CD4-positive, CD25-positive, alpha-beta regulatory T cell (primary cell): ENCODE data around the gene REC114. TPM values are rescaled to one million over a fixed set of nuclear protein-coding genes. Genes with fewer than 3 reads are reported as not detected.
A peak's percentile ranks its signal among the peaks of the same experiment; 100 is the strongest.
"Not testable (repeated sequence)": the region's sequence is repeated elsewhere in the genome, so short reads cannot be mapped to it uniquely, and the experiment has no call there.

Source experiments
- ATAC-seq, 2 donors: fragments of 150-1000 bp; cut with Tn5 transposase; one replicate each; pipeline ENCODE4 v1.10.0; 2021; ENCODE audit warnings: low read depth in 2 of 2, moderate number of reproducible peaks in 2 of 2, moderate library complexity in 1 of 2
- DNase-seq, 3 donors: peaks; one replicate each; pipeline versions ENCODE4 v3.0.0 to v3.0.0-alpha.2; 2012 to 2022; ENCODE audit warnings: mixed read lengths in 1 of 3
- H3K27ac ChIP-seq: one replicate; pipeline ENCODE4 v1.7.0; 2013; ENCODE audit warnings: mild to moderate bottlenecking, low read length; ENCODE audit not compliant: insufficient read depth, poor library complexity, severe bottlenecking
- H3K27me3 ChIP-seq: one replicate; pipeline ENCODE4 v1.7.0; 2013; ENCODE audit warnings: low read length; ENCODE audit not compliant: control insufficient read depth, insufficient read depth
- H3K36me3 ChIP-seq: one replicate; pipeline ENCODE4 v1.7.0; 2013; ENCODE audit warnings: mild to moderate bottlenecking, low read length, moderate library complexity; ENCODE audit not compliant: control insufficient read depth, insufficient read depth
- H3K4me1 ChIP-seq: 2 replicates; pipeline ENCODE4 v1.7.0; 2013; ENCODE audit warnings: mild to moderate bottlenecking, low read length; ENCODE audit not compliant: insufficient read depth, control insufficient read depth, poor library complexity, severe bottlenecking
- H3K4me3 ChIP-seq: one replicate; pipeline ENCODE4 v1.7.0; 2013; ENCODE audit warnings: low read depth, mild to moderate bottlenecking, low read length, moderate library complexity
- H3K9me3 ChIP-seq, 2 experiments: 1 replicate in 1 of 2; 2 replicates in 1 of 2; pipeline ENCODE4 v1.7.0; 2013; ENCODE audit warnings: low read length in 2 of 2, mild to moderate bottlenecking in 1 of 2, moderate library complexity in 1 of 2; ENCODE audit not compliant: control insufficient read depth in 2 of 2
- H3K27ac Mint-ChIP-seq, 3 donors: one replicate each; pipeline ENCODE4 v1.8.0; 2020 to 2022; ENCODE audit warnings: mild to moderate bottlenecking in 3 of 3, mixed read lengths in 3 of 3, moderate library complexity in 2 of 3
- H3K27me3 Mint-ChIP-seq: one replicate; pipeline ENCODE4 v1.8.0; 2022; ENCODE audit warnings: mild to moderate bottlenecking, mixed read lengths
- H3K36me3 Mint-ChIP-seq: one replicate; pipeline ENCODE4 v1.8.0; 2020; ENCODE audit warnings: mixed read lengths
- H3K4me1 Mint-ChIP-seq, 4 donors: one replicate each; pipeline ENCODE4 v1.8.0; 2020 to 2022; ENCODE audit warnings: mixed read lengths in 4 of 4, mild to moderate bottlenecking in 1 of 4
- H3K4me3 Mint-ChIP-seq, 4 donors: one replicate each; pipeline ENCODE4 v1.8.0; 2020 to 2022; ENCODE audit warnings: mild to moderate bottlenecking in 4 of 4, mixed read lengths in 4 of 4, moderate library complexity in 3 of 4
- H3K9me3 Mint-ChIP-seq, 7 donors: one replicate each; pipeline ENCODE4 v1.8.0; 2020 to 2022; ENCODE audit warnings: mixed read lengths in 7 of 7, mild to moderate bottlenecking in 3 of 7, moderate library complexity in 2 of 7
- polyA plus RNA-seq, 4 donors: library from polyadenylated mRNA; unstranded; fragments of 300-500 nt; fragmentation: Illumina TruSeq; gene quantifications; one replicate each; pipeline ENCODE4 v1.2.3, GENCODE V29; 2021
- total RNA-seq: library from RNA; stranded (reverse); gene quantifications from one replicate; pipeline ENCODE4 v1.2.3, GENCODE V29; 2022

The REC114 gene
- total RNA-seq (not detected), polyA plus RNA-seq (not detected)

DNA sequence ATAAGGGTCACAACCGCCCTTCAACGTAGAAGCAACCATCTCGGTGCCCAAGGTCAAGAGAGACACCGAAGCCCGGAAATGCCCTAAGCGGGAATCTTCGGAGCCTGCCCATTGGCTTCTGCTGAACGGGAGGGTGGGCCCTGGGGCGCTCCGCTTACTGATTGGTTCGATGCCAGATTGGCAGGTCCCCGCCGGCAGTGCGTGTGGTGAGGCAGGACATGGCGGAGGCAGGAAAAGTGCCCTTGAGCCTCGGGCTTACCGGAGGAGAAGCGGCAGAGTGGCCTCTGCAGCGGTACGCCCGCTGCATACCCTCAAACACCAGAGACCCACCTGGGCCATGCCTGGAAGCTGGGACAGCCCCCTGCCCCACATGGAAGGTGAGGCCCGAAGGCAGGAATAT is at the start of gene REC114:
Gene REC114, plus strand, starts transcription at position 197 of the 400 bp plus-strand sequence. Its CDS starts 22 bp downstream, at position 219.
- Histone ChIP-seq H3K27me3 (no peaks in the 10 kb centered on the region), H3K4me1 (peaks cover 4% of the 10 kb centered on the region), H3K27ac (no peak within 1 kb of the TSS), H3K4me3 (no peak within 1 kb of the TSS), H3K9me3 (no peaks in the 10 kb centered on the region), H3K36me3 (no peaks in the 10 kb centered on the region)
- Mint-ChIP-seq H3K4me3 (no peak within 1 kb of the TSS), H3K27ac (no peak within 1 kb of the TSS), H3K27me3 (peaks cover 8% of the 10 kb centered on the region), H3K36me3 (peaks cover 6% of the 10 kb centered on the region), H3K9me3 (peaks cover 0 to 9% (median 4%) of the 10 kb centered on the region in 7 donors), H3K4me1 (peaks cover 4 to 14% (median 12%) of the 10 kb centered on the region in 4 donors)
- no peak for ATAC-seq
- DNase-seq, result no peak

- H3K36me3 Mint-ChIP-seq, result no peaks in the 10 kb centered on the region
- H3K9me3 Mint-ChIP-seq, result peaks cover 0 to 2% (median 0%) of the 10 kb centered on the region in 7 donors
Observed at GRCh38 chr15:73393336-73393735, 49.6 kb upstream of the REC114 start.

GRCh38 chr15:73394782-73395181 is 48.2 kb upstream of the REC114 start:
- no peak for ATAC-seq
- H3K27ac ChIP-seq, result no peak overlapping the region
- Mint-ChIP-seq H3K4me1 (no peaks in the 10 kb centered on the region), H3K27me3 (peaks cover 23% of the 10 kb centered on the region), H3K36me3 (no peaks in the 10 kb centered on the region), H3K9me3 (peaks cover 0 to 2% (median 0%) of the 10 kb centered on the region in 7 donors), H3K27ac (no peak overlapping the region), H3K4me3 (no peak overlapping the region)
- no peaks in the 10 kb centered on the region for H3K36me3 ChIP-seq
- no peaks in the 10 kb centered on the region for H3K27me3 ChIP-seq
- no peaks in the 10 kb centered on the region for H3K9me3 ChIP-seq
- H3K4me3 ChIP-seq, result no peak overlapping the region
- no peak for DNase-seq
- no peaks in the 10 kb centered on the region for H3K4me1 ChIP-seq

More at GRCh38 chr15:73393336-73393735, 49.6 kb upstream of the REC114 start:
- Mint-ChIP-seq H3K4me1 (no peaks in the 10 kb centered on the region), H3K4me3 (no peak overlapping the region), H3K27ac (no peak overlapping the region), H3K27me3 (peaks cover 16% of the 10 kb centered on the region)
- H3K27me3 ChIP-seq, result no peaks in the 10 kb centered on the region
- no peak overlapping the region for H3K27ac ChIP-seq
- no peaks in the 10 kb centered on the region for H3K9me3 ChIP-seq
- ATAC-seq, result no peak
- H3K4me3 ChIP-seq, result no peak overlapping the region
- no peak for DNase-seq
- H3K36me3 ChIP-seq, result no peaks in the 10 kb centered on the region
- H3K4me1 ChIP-seq, result no peaks in the 10 kb centered on the region

DNA sequence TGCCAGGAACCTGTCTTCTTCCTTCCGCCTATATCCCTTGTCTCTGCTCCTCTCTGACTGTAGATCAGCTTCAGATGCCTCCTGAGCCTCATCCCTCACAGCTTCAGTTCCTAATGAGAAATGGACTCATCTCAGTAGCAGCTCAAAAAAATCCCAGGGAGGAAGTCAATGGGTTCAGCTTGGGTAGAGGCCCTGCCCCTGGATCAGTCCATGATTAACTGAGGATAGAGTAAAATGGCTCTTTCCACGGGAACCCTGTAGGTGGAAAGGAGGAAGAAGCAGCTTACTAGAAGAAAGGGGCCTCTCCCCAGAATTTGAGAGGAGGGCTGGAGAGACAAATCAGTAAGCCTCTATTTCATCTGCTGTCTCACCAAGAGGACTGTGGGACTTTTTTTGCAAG is 47.3 kb upstream of the REC114 start:
- Histone ChIP-seq H3K27ac (no peak overlapping the region), H3K36me3 (no peaks in the 10 kb centered on the region), H3K27me3 (no peaks in the 10 kb centered on the region), H3K9me3 (no peaks in the 10 kb centered on the region), H3K4me3 (no peak overlapping the region), H3K4me1 (no peaks in the 10 kb centered on the region)
- no peak for DNase-seq
- no peak overlapping the region for H3K4me3 Mint-ChIP-seq
- H3K27ac Mint-ChIP-seq, result no peak overlapping the region
- peaks cover 23% of the 10 kb centered on the region for H3K27me3 Mint-ChIP-seq
- no peak for ATAC-seq
- no peaks in the 10 kb centered on the region for H3K4me1 Mint-ChIP-seq
- H3K9me3 Mint-ChIP-seq, result no peaks in the 10 kb centered on the region
- H3K36me3 Mint-ChIP-seq, result no peaks in the 10 kb centered on the region

GRCh38 chr15:73397461-73397860 is 45.5 kb upstream of the REC114 start:
- H3K27me3 ChIP-seq, result no peaks in the 10 kb centered on the region
- H3K4me3 ChIP-seq, result no peak overlapping the region
- no peak for ATAC-seq
- no peaks in the 10 kb centered on the region for H3K36me3 Mint-ChIP-seq
- H3K4me1 ChIP-seq, result no peaks in the 10 kb centered on the region
- H3K4me3 Mint-ChIP-seq, result no peak overlapping the region
- H3K9me3 Mint-ChIP-seq, result no peaks in the 10 kb centered on the region
- H3K9me3 ChIP-seq, result no peaks in the 10 kb centered on the region
- peak overlapping the region in 1 of 3 donors; percentile 14 for H3K27ac Mint-ChIP-seq
- H3K4me1 Mint-ChIP-seq, result no peaks in the 10 kb centered on the region
- H3K27me3 Mint-ChIP-seq, result peaks cover 23% of the 10 kb centered on the region
- no peaks in the 10 kb centered on the region for H3K36me3 ChIP-seq
- no peak for DNase-seq
- H3K27ac ChIP-seq, result no peak overlapping the region

- no peak overlapping the region for H3K27ac Mint-ChIP-seq
- H3K9me3 Mint-ChIP-seq, result no peaks in the 10 kb centered on the region
- DNase-seq (no peak), ATAC-seq (no peak)
- no peaks in the 10 kb centered on the region for H3K27me3 ChIP-seq
- H3K4me1 Mint-ChIP-seq, result no peaks in the 10 kb centered on the region
- H3K4me1 ChIP-seq, result no peaks in the 10 kb centered on the region
- H3K9me3 ChIP-seq, result no peaks in the 10 kb centered on the region
- no peaks in the 10 kb centered on the region for H3K36me3 ChIP-seq
- no peaks in the 10 kb centered on the region for H3K36me3 Mint-ChIP-seq
- H3K27ac ChIP-seq, result no peak overlapping the region
- no peak overlapping the region for H3K4me3 ChIP-seq
- no peak overlapping the region for H3K4me3 Mint-ChIP-seq
- H3K27me3 Mint-ChIP-seq, result peaks cover 12% of the 10 kb centered on the region
Observed at GRCh38 chr15:73398861-73399260, 44.1 kb upstream of the REC114 start.

GRCh38 chr15:73400222-73400621 is 42.7 kb upstream of the REC114 start:
- H3K9me3 Mint-ChIP-seq, H3K27ac ChIP-seq, ATAC-seq, H3K4me3 ChIP-seq, H3K27me3 Mint-ChIP-seq, H3K9me3 ChIP-seq, H3K27me3 ChIP-seq, H3K36me3 Mint-ChIP-seq, H3K4me1 ChIP-seq, H3K4me1 Mint-ChIP-seq, H3K36me3 ChIP-seq, DNase-seq, H3K4me3 Mint-ChIP-seq: not testable (repeated sequence)
- H3K27ac Mint-ChIP-seq, result peak overlapping the region in 1 of 3 donors; percentile 74

DNA sequence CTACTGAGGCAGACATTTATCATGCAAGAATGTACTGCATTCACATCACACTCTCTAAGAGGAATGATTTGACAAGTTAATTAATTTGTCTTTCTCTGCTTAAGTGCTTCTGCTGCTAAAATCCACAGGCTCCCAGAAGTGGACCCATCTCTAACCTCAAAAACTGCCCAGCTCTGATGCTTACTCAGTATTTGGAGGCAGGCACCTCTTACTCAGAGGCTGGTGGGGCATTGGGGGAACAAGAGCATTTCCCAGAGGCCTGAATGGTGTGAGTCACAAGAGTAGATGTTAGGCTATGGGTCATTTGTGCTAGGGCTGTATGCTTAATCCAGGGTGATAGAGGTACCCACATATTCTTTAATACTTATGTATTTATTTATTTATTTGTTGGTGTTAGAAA is 39.8 kb upstream of the REC114 start:
- Mint-ChIP-seq H3K27ac (no peak overlapping the region), H3K9me3 (no peaks in the 10 kb centered on the region), H3K27me3 (peaks cover 7% of the 10 kb centered on the region), H3K4me1 (no peaks in the 10 kb centered on the region), H3K4me3 (no peak overlapping the region), H3K36me3 (no peaks in the 10 kb centered on the region)
- Histone ChIP-seq H3K27me3 (peaks cover 5% of the 10 kb centered on the region), H3K9me3 (no peaks in the 10 kb centered on the region), H3K4me1 (no peaks in the 10 kb centered on the region), H3K4me3 (no peak overlapping the region), H3K27ac (no peak overlapping the region), H3K36me3 (no peaks in the 10 kb centered on the region)
- DNase-seq (no peak), ATAC-seq (no peak)
